K562 (cell line): ENCODE measurements around the gene RMND5A. TPM values are rescaled to one million over a fixed set of nuclear protein-coding genes. Genes with fewer than 3 reads are reported as not detected.

Experiments
- ASH1L ChIP-seq: fragments of 450-650 bp; IDR thresholded peaks from 2 replicates; pipeline ENCODE4 v1.6.1; 2018; ENCODE audit warnings: borderline replicate concordance, mild to moderate bottlenecking, low read depth; ENCODE audit not compliant: partially characterized antibody
- BMI1 ChIP-seq: fragments of 150-350 bp; IDR thresholded peaks from 2 replicates; pipeline ENCODE4 v1.6.1; 2014; ENCODE audit warnings: low read length
- CBX3 ChIP-seq, 2 experiments: IDR thresholded peaks; 1 replicate in 1 of 2; 2 replicates in 1 of 2; pipeline ENCODE4 v1.6.1; 2012; ENCODE audit warnings: inconsistent platforms in 2 of 2, low read length in 2 of 2, borderline replicate concordance in 1 of 2, control low read depth in 1 of 2
- CEBPB ChIP-seq: fragments of 450-650 bp; IDR thresholded peaks from 2 replicates; pipeline ENCODE4 v1.6.1; 2016; ENCODE audit warnings: missing genetic modification characterization, missing compliant biosample characterization
- CTBP1 ChIP-seq: fragments of 450-650 bp; IDR thresholded peaks from 2 replicates; pipeline ENCODE4 v1.6.1; 2016; ENCODE audit warnings: borderline replicate concordance
- EGR1 ChIP-seq: fragments of 450-650 bp; conservative IDR thresholded peaks from 2 replicates; pipeline ENCODE4 v1.6.1; 2017; ENCODE audit warnings: mild to moderate bottlenecking
- GTF2F1 ChIP-seq: IDR thresholded peaks from 2 replicates; pipeline ENCODE4 v1.6.1; 2011; ENCODE audit warnings: low read depth, low read length, improper control_type of control experiment
- IRF2 ChIP-seq: sonication (generic); formaldehyde crosslinking; IDR thresholded peaks from 2 replicates; pipeline ENCODE4 v1.8.1; 2022; ENCODE audit warnings: mild to moderate bottlenecking, missing genetic modification reagents
- KDM1A ChIP-seq, 2 experiments: fragments of 450-650 bp; IDR thresholded peaks; 2 replicates each; pipeline ENCODE4 v1.6.1; 2016; ENCODE audit warnings: mild to moderate bottlenecking in 2 of 2
- KDM2B ChIP-seq: fragments of 250-450 bp; sonication (Bioruptor Pico); IDR thresholded peaks from 2 replicates; pipeline ENCODE4 v1.8.0; 2021; ENCODE audit warnings: mild to moderate bottlenecking, moderate library complexity
- KLF16 ChIP-seq: IDR thresholded peaks from 2 replicates; pipeline ENCODE4 v1.6.1; 2016; ENCODE audit warnings: antibody characterized with exemption
- MTA3 ChIP-seq: fragments of 450-650 bp; formaldehyde crosslinking; IDR thresholded peaks from 2 replicates; pipeline ENCODE4 v1.6.1; 2017; ENCODE audit warnings: mild to moderate bottlenecking, borderline replicate concordance
- PYGO2 ChIP-seq: fragments of 450-650 bp; IDR thresholded peaks from 2 replicates; pipeline ENCODE4 v1.6.1; 2016; ENCODE audit warnings: mild to moderate bottlenecking, missing genetic modification characterization, moderate library complexity, missing compliant biosample characterization
- RCOR1 ChIP-seq, 2 experiments: IDR thresholded peaks; 2 replicates each; pipeline ENCODE4 v1.6.1; 2012; ENCODE audit warnings: low read depth in 2 of 2, low read length in 2 of 2, borderline replicate concordance in 1 of 2, improper control_type of control experiment in 1 of 2
- SIRT6 ChIP-seq: IDR thresholded peaks from one replicate; pipeline ENCODE4 v1.6.1; 2012; ENCODE audit warnings: low read depth, mild to moderate bottlenecking, control low read depth, inconsistent platforms, low read length, moderate library complexity
- SMC3 ChIP-seq: conservative IDR thresholded peaks from 2 replicates; pipeline ENCODE4 v1.6.1; 2011; ENCODE audit warnings: low read depth, low read length, improper control_type of control experiment; ENCODE audit not compliant: insufficient read depth
- STAG1 ChIP-seq: sonication (generic); formaldehyde crosslinking; IDR thresholded peaks from 2 replicates; pipeline ENCODE4 v1.5.0; 2020; ENCODE audit warnings: missing genetic modification reagents, borderline replicate concordance
- U2AF1 ChIP-seq: fragments of 200-400 bp; formaldehyde crosslinking; optimal IDR thresholded peaks from 2 replicates; pipeline ENCODE3; 2017; ENCODE audit warnings: mild to moderate bottlenecking, low read depth, low read length, moderate library complexity
- ZFP36 ChIP-seq: fragments of 150-350 bp; IDR thresholded peaks from 2 replicates; pipeline ENCODE4 v1.6.1; 2018; ENCODE audit warnings: low read length, low read depth; ENCODE audit not compliant: partially characterized antibody
- ZKSCAN3 ChIP-seq: fragments of 250-450 bp; sonication (Bioruptor Pico); IDR thresholded peaks from 2 replicates; pipeline ENCODE4 v1.4.0; 2020
- ZKSCAN8 ChIP-seq: fragments of 200-800 bp; sonication (Bioruptor generic); IDR thresholded peaks from 2 replicates; pipeline ENCODE4 v1.6.1; 2016; ENCODE audit warnings: missing genetic modification characterization, missing compliant biosample characterization
- ZNF253 ChIP-seq: fragments of 250-450 bp; sonication (Bioruptor Pico); conservative IDR thresholded peaks from 2 replicates; pipeline ENCODE4 v1.6.1; 2021; ENCODE audit warnings: mild to moderate bottlenecking
- ZNF354B ChIP-seq: fragments of 250-450 bp; sonication (Bioruptor Pico); IDR thresholded peaks from 2 replicates; pipeline ENCODE4 v1.4.0; 2020
- ZNF551 ChIP-seq: fragments of 250-450 bp; sonication (Bioruptor Pico); IDR thresholded peaks from 2 replicates; pipeline ENCODE4 v1.5.0; 2021; ENCODE audit warnings: mild to moderate bottlenecking, moderate library complexity
- ZZZ3 ChIP-seq: fragments of 450-650 bp; IDR thresholded peaks from 2 replicates; pipeline ENCODE4 v1.6.1; 2016; ENCODE audit warnings: antibody characterized with exemption, mild to moderate bottlenecking, moderate library complexity
- polyA plus RNA-seq, 8 experiments: library from polyadenylated mRNA; depleted of rRNA in 4 of 8; stranded (reverse) in 5 of 8; unstranded in 3 of 8; fragments of >200 nt; fragmentation: Nextera tagmentation in 2 of 8; fragmentation: Illumina TruSeq in 1 of 8; extraction: Ambion mirVana in 2 of 8; extraction: Trizol in 1 of 8; gene quantifications; 2 replicates each; pipeline versions ENCODE4 v1.2.1 to v1.2.3, GENCODE V29; 2011 to 2014; ENCODE audit warnings: inconsistent platforms in 1 of 8, missing spikeins in 1 of 8
- total RNA-seq, 7 experiments: library from RNA; depleted of rRNA in 6 of 7; stranded (reverse); fragments of >200 nt in 6 of 7; fragmentation: Illumina TruSeq in 2 of 7; extraction: Trizol in 2 of 7; gene quantifications; 2 replicates each; pipeline versions ENCODE4 v1.2.1 to v1.2.3, GENCODE V29; 2011 to 2021; ENCODE audit warnings: low replicate concordance in 1 of 7
- TF ChIP-seq, protein P1 (sequence below): fragments of 250-450 bp; sonication (Bioruptor Pico); IDR thresholded peaks from 2 replicates; pipeline ENCODE4 v1.8.0; 2022; ENCODE audit warnings: inconsistent platforms
- TF ChIP-seq, protein P2 (sequence below): fragments of 450-650 bp; conservative IDR thresholded peaks from 2 replicates; pipeline ENCODE4 v1.6.1; 2016; ENCODE audit warnings: missing genetic modification characterization, low read depth, mild to moderate bottlenecking, missing compliant biosample characterization, moderate library complexity

RMND5A gene
- total and polyA plus RNA-seq, 9 of the 15 experiments (the other 6 are each of a cell fraction or from before 2014, with no cell fraction given): 13.2 to 43.5 (median 34.1) TPM

DNA sequence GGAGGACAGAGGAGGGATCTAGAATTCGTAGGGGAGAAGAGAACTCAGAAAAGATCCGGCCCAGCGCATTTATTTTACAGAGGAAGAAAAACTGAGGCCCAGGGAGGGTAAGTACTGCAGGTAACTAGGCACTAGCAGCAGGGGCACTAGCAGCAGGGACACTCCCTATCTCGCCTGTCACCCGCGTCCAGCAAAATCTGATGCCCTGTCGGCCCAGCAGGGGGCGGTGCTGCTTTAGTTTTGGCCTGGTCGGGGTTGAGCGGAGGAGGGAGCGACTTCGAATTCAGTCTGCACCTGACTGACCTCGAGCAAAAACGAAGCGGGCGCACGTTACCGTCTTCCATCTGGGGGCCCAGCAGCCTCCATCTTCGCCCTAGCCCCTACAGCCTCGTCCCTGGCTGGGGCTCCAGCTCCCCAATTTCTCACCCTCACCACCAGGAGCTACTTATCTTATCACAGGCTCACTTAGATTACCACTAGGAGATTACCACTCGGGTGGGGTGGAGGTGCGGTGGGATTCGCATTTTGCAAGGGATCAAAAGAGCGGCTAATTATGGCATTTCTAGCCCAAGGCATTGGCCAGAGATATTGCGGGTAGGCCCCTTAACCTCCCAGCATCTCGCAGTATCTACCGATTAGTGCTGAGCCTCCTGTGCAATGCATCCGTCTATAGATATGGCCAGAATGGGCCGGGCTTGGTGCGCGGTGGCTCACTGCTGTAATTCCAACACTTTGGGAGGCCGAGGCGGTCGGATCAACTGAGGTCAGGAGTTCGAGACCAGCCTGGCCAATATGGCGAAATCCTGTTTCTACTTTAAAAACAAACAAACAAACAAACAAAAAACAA, 88.4 kb downstream of the RMND5A start (continued):
- peak; percentile 23; the same call in 1 of the 2 replicates for TF ChIP-seq CTBP1
- no peak for TF ChIP-seq ZNF551 (CRISPR knock-in tag)
- no peak for TF ChIP-seq KDM2B (CRISPR knock-in tag)
- no peak for TF ChIP-seq PYGO2
- TF ChIP-seq EGR1: peak; percentile 48
- no peak for TF ChIP-seq ZZZ3
- TF ChIP-seq IRF2: no peak
- TF ChIP-seq KDM1A (IDR thresholded peaks at IDR 0.05): no peak
- TF ChIP-seq ZNF354B: no peak
- TF ChIP-seq ZNF253 (CRISPR knock-in tag): no peak
- no peak for TF ChIP-seq SIRT6
- TF ChIP-seq CEBPB (tag): 0 out of 2 replicates have a peak, but pooled peaks have one; percentile 38
- no peak for TF ChIP-seq ASH1L
- peak; percentile 65; the same call in 1 of the 2 replicates for TF ChIP-seq STAG1 (CRISPR knock-in tag)
- no peak for TF ChIP-seq ZKSCAN3 (CRISPR knock-in tag)
- TF ChIP-seq, protein P1, sequence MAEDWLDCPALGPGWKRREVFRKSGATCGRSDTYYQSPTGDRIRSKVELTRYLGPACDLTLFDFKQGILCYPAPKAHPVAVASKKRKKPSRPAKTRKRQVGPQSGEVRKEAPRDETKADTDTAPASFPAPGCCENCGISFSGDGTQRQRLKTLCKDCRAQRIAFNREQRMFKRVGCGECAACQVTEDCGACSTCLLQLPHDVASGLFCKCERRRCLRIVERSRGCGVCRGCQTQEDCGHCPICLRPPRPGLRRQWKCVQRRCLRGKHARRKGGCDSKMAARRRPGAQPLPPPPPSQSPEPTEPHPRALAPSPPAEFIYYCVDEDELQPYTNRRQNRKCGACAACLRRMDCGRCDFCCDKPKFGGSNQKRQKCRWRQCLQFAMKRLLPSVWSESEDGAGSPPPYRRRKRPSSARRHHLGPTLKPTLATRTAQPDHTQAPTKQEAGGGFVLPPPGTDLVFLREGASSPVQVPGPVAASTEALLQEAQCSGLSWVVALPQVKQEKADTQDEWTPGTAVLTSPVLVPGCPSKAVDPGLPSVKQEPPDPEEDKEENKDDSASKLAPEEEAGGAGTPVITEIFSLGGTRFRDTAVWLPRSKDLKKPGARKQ (CRISPR knock-in tag): no peak
- peak in 1 of 2 experiments; percentile 35; a peak in 1 of 4 replicates for TF ChIP-seq RCOR1 (IDR thresholded peaks at IDR 0.05; ENCODE audit: borderline replicate concordance in 1 of 2, low read depth in 2 of 2, low read length in 2 of 2)
- no peak for TF ChIP-seq GTF2F1
- TF ChIP-seq ZFP36: peak; percentile 11
- TF ChIP-seq BMI1: no peak
- TF ChIP-seq, protein P2, sequence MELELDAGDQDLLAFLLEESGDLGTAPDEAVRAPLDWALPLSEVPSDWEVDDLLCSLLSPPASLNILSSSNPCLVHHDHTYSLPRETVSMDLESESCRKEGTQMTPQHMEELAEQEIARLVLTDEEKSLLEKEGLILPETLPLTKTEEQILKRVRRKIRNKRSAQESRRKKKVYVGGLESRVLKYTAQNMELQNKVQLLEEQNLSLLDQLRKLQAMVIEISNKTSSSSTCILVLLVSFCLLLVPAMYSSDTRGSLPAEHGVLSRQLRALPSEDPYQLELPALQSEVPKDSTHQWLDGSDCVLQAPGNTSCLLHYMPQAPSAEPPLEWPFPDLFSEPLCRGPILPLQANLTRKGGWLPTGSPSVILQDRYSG: no peak
- TF ChIP-seq SMC3: peak; percentile 94
- no peak for TF ChIP-seq ZKSCAN8
- no peak for TF ChIP-seq MTA3
- TF ChIP-seq CBX3 (IDR thresholded peaks at IDR 0.05; ENCODE audit: borderline replicate concordance in 1 of 2, low read length in 2 of 2): 0 out of 3 replicates have a peak, but pooled peaks of 1 of the 2 experiments have one; percentile 16
- TF ChIP-seq U2AF1: no peak
- TF ChIP-seq KLF16: 0 out of 2 replicates have a peak, but pooled peaks have one; percentile 24
